Tibial nerve (tissue), 3 donors: Measurements from ENCODE around the gene NRXN3.

Experiments
- POLR2A ChIP-seq, 2 donors: fragments of 450-650 bp; IDR thresholded peaks; one replicate each; pipeline ENCODE4 v1.6.1; 2017; ENCODE audit warnings: antibody characterized with exemption in 2 of 2, mild to moderate bottlenecking in 2 of 2, moderate library complexity in 2 of 2
- TF ChIP-seq, protein P1 (sequence below), 5 experiments: fragments of 200-600 bp in 3 of 5; fragments of 450-650 bp in 2 of 5; sonication (generic) in 3 of 5; IDR thresholded peaks; one replicate each; pipeline ENCODE4 v1.5.1; 2016 to 2019; ENCODE audit warnings: antibody characterized with exemption in 5 of 5, mild to moderate bottlenecking in 3 of 5, moderate library complexity in 2 of 5

GRCh38 chr14:78308079-78308478, 137.9 kb downstream of the NRXN3 start:
- TF ChIP-seq, protein P1, sequence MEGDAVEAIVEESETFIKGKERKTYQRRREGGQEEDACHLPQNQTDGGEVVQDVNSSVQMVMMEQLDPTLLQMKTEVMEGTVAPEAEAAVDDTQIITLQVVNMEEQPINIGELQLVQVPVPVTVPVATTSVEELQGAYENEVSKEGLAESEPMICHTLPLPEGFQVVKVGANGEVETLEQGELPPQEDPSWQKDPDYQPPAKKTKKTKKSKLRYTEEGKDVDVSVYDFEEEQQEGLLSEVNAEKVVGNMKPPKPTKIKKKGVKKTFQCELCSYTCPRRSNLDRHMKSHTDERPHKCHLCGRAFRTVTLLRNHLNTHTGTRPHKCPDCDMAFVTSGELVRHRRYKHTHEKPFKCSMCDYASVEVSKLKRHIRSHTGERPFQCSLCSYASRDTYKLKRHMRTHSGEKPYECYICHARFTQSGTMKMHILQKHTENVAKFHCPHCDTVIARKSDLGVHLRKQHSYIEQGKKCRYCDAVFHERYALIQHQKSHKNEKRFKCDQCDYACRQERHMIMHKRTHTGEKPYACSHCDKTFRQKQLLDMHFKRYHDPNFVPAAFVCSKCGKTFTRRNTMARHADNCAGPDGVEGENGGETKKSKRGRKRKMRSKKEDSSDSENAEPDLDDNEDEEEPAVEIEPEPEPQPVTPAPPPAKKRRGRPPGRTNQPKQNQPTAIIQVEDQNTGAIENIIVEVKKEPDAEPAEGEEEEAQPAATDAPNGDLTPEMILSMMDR (IDR thresholded peaks at IDR 0.05) = no peak
- TF ChIP-seq POLR2A (IDR thresholded peaks at IDR 0.05) = no peak
